Endothelial cell of umbilical vein (primary cell): ENCODE data around the gene TRAPPC12. TPM values are rescaled to one million over a fixed set of nuclear protein-coding genes. Genes with fewer than 3 reads are reported as not detected.

ENCODE experiments used
- BruUV-seq: library from RNA; stranded (reverse); fragments of 400-500 nt; replicated peaks from 2 replicates; lab custom pipeline; 2021; lab: Mats Ljungman, UMichigan
- CTCF ChIA-PET: fragments of 300-600, 350-600 bp; sonication (Branson Sonifier 250); formaldehyde crosslinking; loops from one replicate; lab custom pipeline; 2021; ENCODE audit warnings: antibody characterized with exemption, inconsistent platforms; lab: Charles Lee
- POLR2A ChIA-PET: fragments of 300-600, 350-600 bp; sonication (Branson Sonifier 250); formaldehyde crosslinking; loops from one replicate; lab custom pipeline; 2021; ENCODE audit warnings: antibody characterized with exemption, inconsistent platforms; lab: Charles Lee
- DNase-seq: peaks from one replicate; pipeline ENCODE4 v3.0.0-alpha.2; 2011; ENCODE audit warnings: low read depth, low spot score
- FAIRE-seq: peaks from 2 replicates; lab custom pipeline; 2011; peaks lifted over from hg19 to GRCh38; lab: Jason Lieb, UNC
- H2AFZ ChIP-seq: 2 replicates; pipeline ENCODE4 v1.6.0; 2012; ENCODE audit warnings: low read depth, low read length, control low read depth, inconsistent platforms
- H3K27ac ChIP-seq: 2 replicates; pipeline ENCODE4 v1.5.1; 2011; ENCODE audit warnings: low read depth, mild to moderate bottlenecking, control low read depth, low read length, moderate library complexity; ENCODE audit not compliant: insufficient read depth
- H3K27me3 ChIP-seq, 2 experiments: 2 replicates each; pipeline versions ENCODE4 v1.6.0 to v1.6.1; 2011; ENCODE audit warnings: low read length in 2 of 2, mixed read lengths in 1 of 2; ENCODE audit not compliant: control insufficient read depth in 2 of 2, insufficient read depth in 2 of 2
- H3K36me3 ChIP-seq, 2 experiments: 2 replicates in 1 of 2; 3 replicates in 1 of 2; pipeline ENCODE4 v1.5.1; 2011; ENCODE audit warnings: low read length in 2 of 2, mild to moderate bottlenecking in 1 of 2, moderate library complexity in 1 of 2; ENCODE audit not compliant: control insufficient read depth in 2 of 2, insufficient read depth in 2 of 2; ENCODE audit errors: extremely low read depth in 1 of 2
- H3K4me1 ChIP-seq: 3 replicates; pipeline ENCODE4 v1.5.1; 2011; ENCODE audit warnings: mild to moderate bottlenecking, low read length; ENCODE audit not compliant: control insufficient read depth, insufficient read depth; ENCODE audit errors: extremely low read depth
- H3K4me2 ChIP-seq: 2 replicates; pipeline ENCODE4 v1.6.1; 2011; ENCODE audit warnings: low read length, control low read depth, mixed read lengths; ENCODE audit not compliant: insufficient read depth
- H3K4me3 ChIP-seq, 3 experiments: fragments of 200-600 bp in 1 of 3; sonication (generic), shearing (Covaris generic) in 1 of 3; replicated peaks in 1 of 3; 2 replicates each; pipeline ENCODE4 v1.5.1; 2011 to 2016; ENCODE audit warnings: control low read depth in 3 of 3, low read length in 3 of 3, mild to moderate bottlenecking in 2 of 3, inconsistent platforms in 1 of 3, low read depth in 1 of 3, moderate library complexity in 1 of 3; ENCODE audit not compliant: insufficient read depth in 1 of 3
- H3K79me2 ChIP-seq: 2 replicates; pipeline ENCODE4 v1.6.0; 2012; ENCODE audit warnings: low read length, inconsistent platforms; ENCODE audit not compliant: control insufficient read depth, insufficient read depth
- H3K9ac ChIP-seq: replicated peaks from 2 replicates; pipeline ENCODE3; 2011; ENCODE audit warnings: low read length, control low read depth; ENCODE audit not compliant: insufficient read depth; ENCODE audit errors: extremely low read depth
- H3K9me1 ChIP-seq: replicated peaks from 3 replicates; pipeline ENCODE4 v1.6.0; 2011; ENCODE audit warnings: mild to moderate bottlenecking, low read length; ENCODE audit not compliant: control insufficient read depth, insufficient read depth; ENCODE audit errors: extremely low read depth
- H3K9me3 ChIP-seq: replicated peaks from 2 replicates; pipeline ENCODE4 v1.5.1; 2012; ENCODE audit warnings: low read length, inconsistent platforms; ENCODE audit not compliant: control insufficient read depth, insufficient read depth
- H4K20me1 ChIP-seq: replicated peaks from 2 replicates; pipeline ENCODE3; 2011; ENCODE audit warnings: mild to moderate bottlenecking, low read length; ENCODE audit not compliant: control insufficient read depth, insufficient read depth; ENCODE audit errors: extremely low read depth
- FOS ChIP-seq: IDR thresholded peaks from 2 replicates; pipeline ENCODE4 v1.6.1; 2011; ENCODE audit warnings: mild to moderate bottlenecking, low read length, moderate library complexity, borderline replicate concordance; ENCODE audit not compliant: insufficient read depth
- GATA2 ChIP-seq: IDR thresholded peaks from 2 replicates; pipeline ENCODE4 v1.7.0; 2011; ENCODE audit warnings: low read depth, mild to moderate bottlenecking, moderate library complexity, mixed read lengths, low read length; ENCODE audit not compliant: insufficient read length, insufficient read depth
- JUN ChIP-seq: IDR thresholded peaks from 2 replicates; pipeline ENCODE4 v1.6.1; 2011; ENCODE audit warnings: borderline replicate concordance, low read depth; ENCODE audit not compliant: insufficient read length, insufficient read depth
- POLR2A ChIP-seq: IDR thresholded peaks from 2 replicates; pipeline ENCODE4 v1.6.1; 2012; ENCODE audit warnings: low read depth, mild to moderate bottlenecking, control low read depth, low read length
- dilution Hi-C: fragments of 300-500 bp; cut with MboI; formaldehyde crosslinking; loops from one replicate; pipeline ENCODE4 v1.15.0; 2019; ENCODE audit warnings: low sequenced_read_pairs; ENCODE audit not compliant: extremely low pct_ligation_motif_present
- intact Hi-C: fragments of 100-400 bp; cut with micrococcal nuclease; formaldehyde crosslinking; loops from one replicate; pipeline ENCODE4 v1.10.0; 2022
- polyA plus RNA-seq, 4 experiments: library from polyadenylated mRNA; depleted of rRNA in 3 of 4; stranded (reverse) in 3 of 4; unstranded in 1 of 4; fragments of >200 nt; gene quantifications; 2 replicates each; pipeline versions ENCODE4 v1.2.1 to v1.2.3, GENCODE V29; 2011 to 2012; ENCODE audit warnings: missing spikeins in 1 of 4
- total RNA-seq: library from RNA; stranded (reverse); gene quantifications from 2 replicates; pipeline ENCODE4 v1.2.3, GENCODE V29; 2021
- TF ChIP-seq, protein P1 (sequence below), 2 donors: IDR thresholded peaks; 1 replicate in 1 of 2; 2 replicates in 1 of 2; pipeline ENCODE4 v1.5.1; 2011; ENCODE audit warnings: low read length in 2 of 2, mild to moderate bottlenecking in 2 of 2, moderate library complexity in 2 of 2, control low read depth in 1 of 2, inconsistent platforms in 1 of 2, low read depth in 1 of 2; ENCODE audit not compliant: insufficient read depth in 1 of 2; ENCODE audit errors: extremely low read depth in 1 of 2

The TRAPPC12 gene
- total and polyA plus RNA-seq, 2 donors (not counting 3 experiments of a cell fraction or from before 2014, with no cell fraction given), result 47.5 to 81.5 TPM

DNA sequence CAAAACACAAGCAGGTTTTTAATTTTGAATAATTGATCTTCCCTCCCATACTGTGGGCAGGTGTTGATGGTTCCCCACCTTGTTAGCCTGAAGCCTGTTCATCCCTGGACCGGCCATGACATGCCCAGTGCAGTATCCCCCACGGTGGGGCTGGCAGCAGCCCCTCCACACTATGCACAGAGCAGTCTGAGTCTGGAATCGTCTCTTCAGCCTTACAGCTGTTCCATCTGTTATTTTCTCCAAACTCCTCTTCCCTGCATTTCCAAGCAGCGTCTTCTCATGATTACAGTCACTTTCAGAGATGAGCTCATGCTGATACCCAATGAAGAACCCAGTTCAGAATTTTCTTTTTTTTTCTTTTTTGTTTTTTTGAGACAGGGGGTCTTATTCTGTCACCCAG is 71.7 kb downstream of the TRAPPC12 start:
- Histone ChIP-seq H2AFZ (no peak overlapping the region), H3K9me3 (no peaks in the 10 kb centered on the region), H3K4me2 (no peak overlapping the region), H3K79me2 (no peaks in the 10 kb centered on the region), H3K9ac (no peak overlapping the region), H3K4me1 (peaks cover 12% of the 10 kb centered on the region), H3K36me3 (peaks cover 0 to 5% of the 10 kb centered on the region in 2 experiments), H3K27me3 (no peaks in the 10 kb centered on the region), H3K27ac (no peak overlapping the region), H3K9me1 (no peaks in the 10 kb centered on the region), H4K20me1 (no peaks in the 10 kb centered on the region), H3K4me3 (no peak overlapping the region)
- dilution Hi-C loops (no loop called here), intact Hi-C loops (no loop called here)
- TF ChIP-seq POLR2A (no peak), GATA2 (no peak), FOS (no peak), JUN (no peak)
- TF ChIP-seq, protein P1, sequence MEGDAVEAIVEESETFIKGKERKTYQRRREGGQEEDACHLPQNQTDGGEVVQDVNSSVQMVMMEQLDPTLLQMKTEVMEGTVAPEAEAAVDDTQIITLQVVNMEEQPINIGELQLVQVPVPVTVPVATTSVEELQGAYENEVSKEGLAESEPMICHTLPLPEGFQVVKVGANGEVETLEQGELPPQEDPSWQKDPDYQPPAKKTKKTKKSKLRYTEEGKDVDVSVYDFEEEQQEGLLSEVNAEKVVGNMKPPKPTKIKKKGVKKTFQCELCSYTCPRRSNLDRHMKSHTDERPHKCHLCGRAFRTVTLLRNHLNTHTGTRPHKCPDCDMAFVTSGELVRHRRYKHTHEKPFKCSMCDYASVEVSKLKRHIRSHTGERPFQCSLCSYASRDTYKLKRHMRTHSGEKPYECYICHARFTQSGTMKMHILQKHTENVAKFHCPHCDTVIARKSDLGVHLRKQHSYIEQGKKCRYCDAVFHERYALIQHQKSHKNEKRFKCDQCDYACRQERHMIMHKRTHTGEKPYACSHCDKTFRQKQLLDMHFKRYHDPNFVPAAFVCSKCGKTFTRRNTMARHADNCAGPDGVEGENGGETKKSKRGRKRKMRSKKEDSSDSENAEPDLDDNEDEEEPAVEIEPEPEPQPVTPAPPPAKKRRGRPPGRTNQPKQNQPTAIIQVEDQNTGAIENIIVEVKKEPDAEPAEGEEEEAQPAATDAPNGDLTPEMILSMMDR (IDR thresholded peaks at IDR 0.05; ENCODE audit: extremely low read depth in 1 of 2, insufficient read depth in 1 of 2, low read depth in 1 of 2, low read length in 2 of 2), result no peak
- DNase-seq (no peak), FAIRE-seq (no peak)
- CTCF ChIA-PET, result interaction anchor here (0.9 to 2.7 kb wide), 4 partner anchors 10 to 28 kb away, joined by 3 to 19 read pairs (median 4); no protein-coding TSS in a partner anchor
- POLR2A ChIA-PET, result no interaction called here
- no TSS peak for BruUV-seq
